Right ventricle myocardium inferior (tissue), 1 donor: ENCODE data around the gene NCK2. TPM values are rescaled to one million over a fixed set of nuclear protein-coding genes. Genes with fewer than 3 reads are reported as not detected.
"Not testable (repeated sequence)": the region's sequence is repeated elsewhere in the genome, so short reads cannot be mapped to it uniquely, and the experiment has no call there.

ENCODE experiments used
- ATAC-seq: fragments of 200-7000 bp; cut with Tn5 transposase; one replicate; pipeline ENCODE4 v1.9.1; 2020; ENCODE audit warnings: mild to moderate bottlenecking, moderate library complexity
- DNase-seq: peaks from one replicate; pipeline ENCODE4 v3.0.0; 2021; ENCODE audit errors: missing footprints
- intact Hi-C: fragments of 100-400 bp; cut with DNase I; formaldehyde crosslinking; loops from one replicate; pipeline ENCODE4 v1.11.0; 2022
- total RNA-seq: library from RNA; stranded (reverse); fragmentation: NEBNext Ultra II Directional; extraction: Animal tissue kit (Norgen Biotek cat#: 25700); gene quantifications from one replicate; pipeline ENCODE4 v1.2.1, GENCODE V29; 2021
- donor health status: DM: no; HTN: yes; CAD: no; lungs with severe emphysema.

Gene NCK2
- total RNA-seq, 1 donor from 2014 or later: 32.9 TPM

DNA sequence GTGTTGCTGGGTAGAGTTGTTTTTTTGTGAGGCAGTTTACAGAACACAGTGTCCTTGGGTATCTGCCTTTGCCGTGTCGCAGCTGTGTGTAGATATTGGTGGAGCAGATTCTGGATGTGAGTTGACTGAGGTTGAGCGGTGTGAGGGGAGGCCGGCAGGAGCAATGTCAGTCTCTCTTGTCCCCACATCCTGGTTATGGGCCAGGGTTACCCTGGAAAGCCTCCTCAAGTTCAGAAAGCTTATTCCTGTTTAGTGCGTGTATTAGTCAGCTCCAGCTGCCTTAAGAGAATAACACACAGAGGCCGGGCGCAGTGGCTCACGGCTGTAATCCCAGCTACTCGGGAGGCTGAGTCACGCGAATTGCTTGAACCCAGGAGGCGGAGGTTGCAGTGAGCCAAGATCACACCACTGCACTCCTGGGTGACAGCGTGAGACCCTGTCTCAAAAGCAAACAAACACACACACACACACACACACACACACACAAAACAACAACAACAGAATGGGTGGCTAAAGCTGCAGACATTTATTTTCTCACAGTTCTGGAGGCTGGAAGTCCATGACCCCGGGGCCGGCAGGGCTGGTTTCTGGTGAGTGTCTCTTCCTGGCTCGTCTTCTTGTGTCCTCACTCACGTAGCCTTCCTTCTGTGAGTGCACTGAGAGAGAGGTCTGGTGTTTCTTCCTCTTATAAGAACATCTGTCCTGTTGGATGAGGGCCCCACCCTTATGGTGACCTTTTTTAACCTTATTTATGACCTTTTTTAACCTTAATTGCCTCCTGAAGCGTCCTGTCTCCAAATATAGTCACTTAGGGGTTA lies 5.1 kb downstream of the NCK2 start:
- ATAC-seq: no peak
- intact Hi-C loops: loop anchor here (10.0 kb wide), 2 partner anchors 135 to 145 kb away; no protein-coding TSS in a partner anchor
- no peak for DNase-seq

DNA sequence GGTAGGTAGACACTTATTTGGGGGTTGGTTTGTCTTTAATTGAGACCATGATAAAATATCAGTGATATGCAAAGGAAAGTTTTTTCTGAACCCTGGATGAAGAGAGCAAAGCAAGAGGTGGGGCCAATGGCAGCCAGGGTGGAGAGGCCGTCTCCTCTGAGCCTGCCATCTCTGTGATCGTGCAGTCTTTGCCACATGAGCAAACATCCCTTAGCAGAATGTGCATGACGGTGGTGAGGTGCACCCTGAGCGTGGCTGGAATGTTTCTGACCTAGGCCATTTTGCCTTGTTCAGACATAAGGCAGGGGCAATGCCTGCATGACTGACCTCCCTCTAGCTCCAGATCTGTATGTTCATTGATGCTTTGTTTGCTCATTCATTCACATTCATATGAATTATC lies 6.0 kb downstream of the NCK2 start:
- no peak for ATAC-seq
- intact Hi-C loops: no loop called here
- no peak for DNase-seq

DNA sequence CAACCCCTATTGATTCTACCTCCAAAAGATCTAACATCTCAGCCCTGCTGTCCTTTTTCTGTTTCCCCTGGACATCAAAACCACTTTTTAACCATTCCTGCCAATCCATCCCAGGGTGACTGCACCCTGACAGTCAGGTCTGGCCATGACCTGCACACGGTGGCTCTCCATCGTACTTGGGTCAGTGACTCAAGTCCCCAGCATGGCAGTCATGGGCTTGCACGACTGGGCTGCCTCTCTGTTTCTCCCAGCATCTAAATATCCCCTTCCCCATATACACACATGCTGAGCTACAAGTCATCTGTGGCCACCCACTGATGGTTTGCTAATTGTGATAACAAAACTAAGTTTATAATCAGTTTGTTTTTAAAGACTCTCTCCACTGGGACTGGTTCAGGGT lies 6.6 kb downstream of the NCK2 start:
- intact Hi-C loops: no loop called here
- DNase-seq: no peak
- ATAC-seq: no peak

DNA sequence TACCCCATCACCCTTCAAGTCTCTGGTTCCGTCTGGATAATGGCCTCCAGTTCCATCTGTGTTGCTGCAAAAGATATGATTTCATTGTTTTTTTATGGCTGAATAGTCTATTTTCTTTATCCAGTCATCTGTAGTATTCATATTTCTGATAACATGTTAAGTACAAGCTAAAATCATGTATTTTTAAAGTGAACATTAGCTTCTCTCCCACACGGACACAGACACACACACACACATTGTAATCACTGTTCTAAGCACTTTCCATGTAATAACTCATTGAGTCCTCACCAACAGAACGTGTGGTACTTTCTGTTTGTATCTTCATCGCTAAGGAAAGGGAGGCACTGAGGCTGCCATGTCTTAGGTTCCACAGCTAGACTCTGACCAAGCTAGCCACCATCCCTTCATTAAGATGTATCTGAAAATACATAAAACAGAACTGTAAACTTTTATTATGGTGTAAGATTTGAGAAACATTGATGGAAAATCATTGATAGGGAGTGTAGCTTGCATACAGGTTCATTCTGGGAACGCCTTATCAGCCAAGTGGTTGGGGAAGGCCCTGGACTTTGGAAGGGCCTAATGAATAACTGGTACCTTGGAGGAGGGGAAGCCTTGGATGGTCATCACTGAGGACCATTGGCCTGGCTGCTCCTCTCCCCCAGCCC lies 8.1 kb downstream of the NCK2 start:
- no peak for DNase-seq
- no peak for ATAC-seq
- intact Hi-C loops: no loop called here

DNA sequence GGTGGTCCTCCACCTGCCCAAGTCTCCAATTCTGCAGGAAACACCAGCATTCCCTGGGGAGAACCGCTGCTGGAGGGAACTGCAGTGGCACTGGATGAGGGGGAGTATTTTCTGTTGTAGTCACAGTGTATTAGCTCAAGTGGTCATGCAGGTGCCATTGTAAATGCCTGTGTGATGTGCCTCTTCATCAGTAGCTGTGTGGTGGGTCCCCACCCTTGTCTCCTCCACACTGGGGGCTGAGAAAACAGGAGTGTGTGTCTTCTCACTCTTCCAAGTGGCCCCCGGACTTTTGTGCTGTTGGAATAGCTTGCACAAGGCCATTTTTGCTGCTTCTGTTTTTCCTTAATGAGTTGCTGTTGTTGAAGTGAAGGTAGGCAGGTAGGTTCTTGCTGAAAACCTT lies 8.7 kb downstream of the NCK2 start:
- ATAC-seq (no peak), DNase-seq (no peak)
- intact Hi-C loops: no loop called here

GRCh38 chr2:105754011-105754410 lies 9.3 kb downstream of the NCK2 start:
- intact Hi-C loops: no loop called here
- ATAC-seq (no peak), DNase-seq (no peak)

GRCh38 chr2:105754994-105755393 lies 10.3 kb downstream of the NCK2 start:
- ATAC-seq (peak; percentile 10), DNase-seq (no peak)
- intact Hi-C loops: no loop called here

- intact Hi-C loops: no loop called here
- DNase-seq (no peak), ATAC-seq (no peak)
These were observed 11.2 kb downstream of the NCK2 start for GRCh38 chr2:105755895-105756294.

- intact Hi-C loops: no loop called here
These were observed 11.7 kb downstream of the NCK2 start for GRCh38 chr2:105756435-105756834.

GRCh38 chr2:105756865-105757264 lies 12.2 kb downstream of the NCK2 start:
- intact Hi-C loops, DNase-seq, ATAC-seq: not testable (repeated sequence)

More at GRCh38 chr2:105756435-105756834, 11.7 kb downstream of the NCK2 start:
- no peak for ATAC-seq
- no peak for DNase-seq

DNA sequence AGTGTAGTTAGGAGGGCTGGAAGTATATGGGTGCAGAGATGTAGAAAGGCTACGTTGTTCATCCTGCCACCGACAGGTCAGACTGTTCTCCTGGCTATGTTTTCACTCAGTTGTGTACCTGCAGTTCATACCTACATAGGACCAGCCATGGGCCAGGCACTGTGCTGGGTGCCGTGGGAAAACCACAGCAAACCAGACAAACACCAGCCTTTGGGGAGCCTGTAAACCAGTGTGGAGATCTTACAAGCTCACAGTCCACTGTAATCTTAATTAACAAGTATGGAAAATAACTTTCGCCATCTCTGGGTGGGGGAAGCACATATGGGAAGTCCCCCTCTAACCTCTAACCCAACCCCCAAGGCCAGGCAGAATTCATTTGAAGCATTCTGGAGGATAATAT lies 12.7 kb downstream of the NCK2 start:
- intact Hi-C loops: no loop called here
- ATAC-seq (no peak), DNase-seq (no peak)

GRCh38 chr2:105760191-105760590 lies 15.5 kb downstream of the NCK2 start:
- DNase-seq (no peak), ATAC-seq (no peak)
- intact Hi-C loops: no loop called here

GRCh38 chr2:105760639-105761337 lies 16.1 kb downstream of the NCK2 start:
- intact Hi-C loops: no loop called here
- no peak for DNase-seq
- no peak for ATAC-seq

GRCh38 chr2:105761931-105762515 lies 17.3 kb downstream of the NCK2 start:
- DNase-seq: no peak
- ATAC-seq: no peak
- intact Hi-C loops: no loop called here

DNA sequence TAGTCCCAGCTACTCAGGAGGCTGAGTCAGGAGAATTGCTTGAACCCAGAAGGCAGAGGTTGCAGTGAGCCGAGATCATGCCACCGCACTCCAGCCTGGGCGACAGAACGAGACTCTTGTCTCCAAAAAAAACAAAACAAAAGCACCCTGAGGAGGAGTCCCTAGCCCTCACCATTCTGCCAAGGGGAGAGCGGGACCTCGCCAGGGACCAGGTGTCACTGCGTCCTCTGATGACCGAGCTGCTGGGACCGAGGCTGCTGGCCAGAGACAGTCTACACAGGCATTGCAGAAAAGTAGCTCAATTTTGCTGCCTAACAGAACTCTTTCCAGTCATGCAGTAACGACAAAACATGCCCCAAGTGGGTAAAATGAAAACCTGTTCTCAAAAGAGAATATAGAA lies 18.4 kb downstream of the NCK2 start:
- DNase-seq (no peak), ATAC-seq (peak; percentile 57)
- intact Hi-C loops: no loop called here

GRCh38 chr2:105764059-105764458 lies 19.3 kb downstream of the NCK2 start:
- ATAC-seq: no peak
- intact Hi-C loops: no loop called here
- no peak for DNase-seq

GRCh38 chr2:105765415-105766299 lies 20.9 kb downstream of the NCK2 start:
- no peak for DNase-seq
- ATAC-seq: no peak
- intact Hi-C loops: no loop called here

DNA sequence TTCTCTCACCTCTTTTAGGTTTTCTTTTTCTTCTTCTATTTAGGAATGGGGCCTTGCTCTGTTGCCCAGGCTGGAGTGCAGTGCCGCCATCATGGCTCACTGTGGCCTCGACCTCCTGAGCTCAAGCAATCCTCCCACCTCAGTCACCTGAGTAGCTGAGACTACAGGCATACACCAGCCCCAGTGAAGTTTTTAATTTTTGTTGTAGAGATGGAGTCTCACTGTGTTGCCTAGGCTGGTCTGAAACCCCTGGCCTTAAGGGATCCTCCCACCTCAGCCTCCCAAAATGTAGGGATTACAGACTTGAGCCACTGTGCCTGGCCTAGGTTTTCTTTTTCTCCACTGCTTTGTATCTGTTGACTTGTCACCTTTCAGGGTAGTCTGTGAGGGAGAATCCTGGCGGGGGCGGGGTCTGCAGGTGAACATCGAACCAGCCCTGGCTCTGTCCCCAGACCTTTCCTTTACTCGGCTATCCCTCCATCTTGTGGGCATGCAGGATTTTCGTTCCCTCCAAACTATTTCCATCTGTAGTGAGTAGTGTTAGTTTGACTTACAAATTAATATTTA lies 21.7 kb downstream of the NCK2 start:
- intact Hi-C loops: no loop called here
- DNase-seq (no peak), ATAC-seq (no peak)
